Measurements from ENCODE around the gene FOXN3. TPM values are rescaled to one million over a fixed set of nuclear protein-coding genes. Genes with fewer than 3 reads are reported as not detected.

FOXN3 gene
- total RNA-seq, 4 donors from 2014 or later = 91.7 to 207 (median 125) TPM

GRCh38 chr14:89352976-89353765 is 63.9 kb downstream of the FOXN3 start:
- TF ChIP-seq CTCF (IDR thresholded peaks at IDR 0.05) = no peak
- DNase-seq (ENCODE audit: low spot score) = no peak
- no peak for ATAC-seq (ENCODE audit: low FRiP score)

GRCh38 chr14:89351516-89352404 is 65.3 kb downstream of the FOXN3 start:
- DNase-seq (ENCODE audit: low spot score) (no peak), ATAC-seq (ENCODE audit: low FRiP score) (no peak)
- no peak for TF ChIP-seq CTCF (IDR thresholded peaks at IDR 0.05)

- DNase-seq (ENCODE audit: low spot score) (no peak), ATAC-seq (ENCODE audit: low FRiP score) (no peak)
- TF ChIP-seq CTCF (IDR thresholded peaks at IDR 0.05) = no peak
Measured at GRCh38 chr14:89351221-89351515, 65.9 kb downstream of the FOXN3 start.

GRCh38 chr14:89350152-89350551 is 66.9 kb downstream of the FOXN3 start:
- no peak for TF ChIP-seq CTCF (IDR thresholded peaks at IDR 0.05)
- DNase-seq (ENCODE audit: low spot score) (no peak), ATAC-seq (ENCODE audit: low FRiP score) (no peak)

GRCh38 chr14:89349171-89350008 is 67.6 kb downstream of the FOXN3 start:
- ATAC-seq (ENCODE audit: low FRiP score) (no peak), DNase-seq (ENCODE audit: low spot score) (no peak)
- no peak for TF ChIP-seq CTCF (IDR thresholded peaks at IDR 0.05)

- DNase-seq (ENCODE audit: low spot score) = no peak
- no peak for ATAC-seq (ENCODE audit: low FRiP score)
- TF ChIP-seq CTCF (IDR thresholded peaks at IDR 0.05) = no peak
Measured at GRCh38 chr14:89348722-89349121, 68.3 kb downstream of the FOXN3 start.

Data from omental fat pad (tissue), 4 donors.